ENCODE measurements around the gene UBALD1. TPM values are rescaled to one million over a fixed set of nuclear protein-coding genes. Genes with fewer than 3 reads are reported as not detected.

UBALD1 gene
- total and polyA plus RNA-seq, 9 of the 15 experiments (the other 6 are each of a cell fraction or from before 2014, with no cell fraction given): 1.3 to 38.0 (median 6.2) TPM; not detected in 2

- TF ChIP-seq, protein P1, sequence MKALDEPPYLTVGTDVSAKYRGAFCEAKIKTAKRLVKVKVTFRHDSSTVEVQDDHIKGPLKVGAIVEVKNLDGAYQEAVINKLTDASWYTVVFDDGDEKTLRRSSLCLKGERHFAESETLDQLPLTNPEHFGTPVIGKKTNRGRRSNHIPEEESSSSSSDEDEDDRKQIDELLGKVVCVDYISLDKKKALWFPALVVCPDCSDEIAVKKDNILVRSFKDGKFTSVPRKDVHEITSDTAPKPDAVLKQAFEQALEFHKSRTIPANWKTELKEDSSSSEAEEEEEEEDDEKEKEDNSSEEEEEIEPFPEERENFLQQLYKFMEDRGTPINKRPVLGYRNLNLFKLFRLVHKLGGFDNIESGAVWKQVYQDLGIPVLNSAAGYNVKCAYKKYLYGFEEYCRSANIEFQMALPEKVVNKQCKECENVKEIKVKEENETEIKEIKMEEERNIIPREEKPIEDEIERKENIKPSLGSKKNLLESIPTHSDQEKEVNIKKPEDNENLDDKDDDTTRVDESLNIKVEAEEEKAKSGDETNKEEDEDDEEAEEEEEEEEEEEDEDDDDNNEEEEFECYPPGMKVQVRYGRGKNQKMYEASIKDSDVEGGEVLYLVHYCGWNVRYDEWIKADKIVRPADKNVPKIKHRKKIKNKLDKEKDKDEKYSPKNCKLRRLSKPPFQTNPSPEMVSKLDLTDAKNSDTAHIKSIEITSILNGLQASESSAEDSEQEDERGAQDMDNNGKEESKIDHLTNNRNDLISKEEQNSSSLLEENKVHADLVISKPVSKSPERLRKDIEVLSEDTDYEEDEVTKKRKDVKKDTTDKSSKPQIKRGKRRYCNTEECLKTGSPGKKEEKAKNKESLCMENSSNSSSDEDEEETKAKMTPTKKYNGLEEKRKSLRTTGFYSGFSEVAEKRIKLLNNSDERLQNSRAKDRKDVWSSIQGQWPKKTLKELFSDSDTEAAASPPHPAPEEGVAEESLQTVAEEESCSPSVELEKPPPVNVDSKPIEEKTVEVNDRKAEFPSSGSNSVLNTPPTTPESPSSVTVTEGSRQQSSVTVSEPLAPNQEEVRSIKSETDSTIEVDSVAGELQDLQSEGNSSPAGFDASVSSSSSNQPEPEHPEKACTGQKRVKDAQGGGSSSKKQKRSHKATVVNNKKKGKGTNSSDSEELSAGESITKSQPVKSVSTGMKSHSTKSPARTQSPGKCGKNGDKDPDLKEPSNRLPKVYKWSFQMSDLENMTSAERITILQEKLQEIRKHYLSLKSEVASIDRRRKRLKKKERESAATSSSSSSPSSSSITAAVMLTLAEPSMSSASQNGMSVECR (CRISPR knock-in tag; IDR thresholded peaks at IDR 0.05): peak; percentile 69; the same call in 1 of the 2 replicates
- TF ChIP-seq KAT7 (CRISPR knock-in tag; IDR thresholded peaks at IDR 0.05; ENCODE audit: borderline replicate concordance) (peak; percentile 94; the same call in 1 of the 2 replicates), ESRRB (CRISPR knock-in tag; IDR thresholded peaks at IDR 0.05; ENCODE audit: borderline replicate concordance) (no peak), EP400 (IDR thresholded peaks at IDR 0.05) (peak; percentile 57; the same call in 1 of the 2 replicates), HCFC1 (IDR thresholded peaks at IDR 0.05; ENCODE audit: low read depth, low read length) (peak; percentile 97), ETS2 (tag; IDR thresholded peaks at IDR 0.05; ENCODE audit: borderline replicate concordance, poor library complexity, severe bottlenecking) (no peak), ZNF583 (CRISPR knock-in tag; IDR thresholded peaks at IDR 0.05) (no peak), PHF8 (IDR thresholded peaks at IDR 0.05; ENCODE audit: borderline replicate concordance, low read length) (peak; percentile 89; the same call in 1 of the 2 replicates), POLR2AphosphoS2 (IDR thresholded peaks at IDR 0.05; ENCODE audit: low read length) (no peak)
- TF ChIP-seq, protein P2, sequence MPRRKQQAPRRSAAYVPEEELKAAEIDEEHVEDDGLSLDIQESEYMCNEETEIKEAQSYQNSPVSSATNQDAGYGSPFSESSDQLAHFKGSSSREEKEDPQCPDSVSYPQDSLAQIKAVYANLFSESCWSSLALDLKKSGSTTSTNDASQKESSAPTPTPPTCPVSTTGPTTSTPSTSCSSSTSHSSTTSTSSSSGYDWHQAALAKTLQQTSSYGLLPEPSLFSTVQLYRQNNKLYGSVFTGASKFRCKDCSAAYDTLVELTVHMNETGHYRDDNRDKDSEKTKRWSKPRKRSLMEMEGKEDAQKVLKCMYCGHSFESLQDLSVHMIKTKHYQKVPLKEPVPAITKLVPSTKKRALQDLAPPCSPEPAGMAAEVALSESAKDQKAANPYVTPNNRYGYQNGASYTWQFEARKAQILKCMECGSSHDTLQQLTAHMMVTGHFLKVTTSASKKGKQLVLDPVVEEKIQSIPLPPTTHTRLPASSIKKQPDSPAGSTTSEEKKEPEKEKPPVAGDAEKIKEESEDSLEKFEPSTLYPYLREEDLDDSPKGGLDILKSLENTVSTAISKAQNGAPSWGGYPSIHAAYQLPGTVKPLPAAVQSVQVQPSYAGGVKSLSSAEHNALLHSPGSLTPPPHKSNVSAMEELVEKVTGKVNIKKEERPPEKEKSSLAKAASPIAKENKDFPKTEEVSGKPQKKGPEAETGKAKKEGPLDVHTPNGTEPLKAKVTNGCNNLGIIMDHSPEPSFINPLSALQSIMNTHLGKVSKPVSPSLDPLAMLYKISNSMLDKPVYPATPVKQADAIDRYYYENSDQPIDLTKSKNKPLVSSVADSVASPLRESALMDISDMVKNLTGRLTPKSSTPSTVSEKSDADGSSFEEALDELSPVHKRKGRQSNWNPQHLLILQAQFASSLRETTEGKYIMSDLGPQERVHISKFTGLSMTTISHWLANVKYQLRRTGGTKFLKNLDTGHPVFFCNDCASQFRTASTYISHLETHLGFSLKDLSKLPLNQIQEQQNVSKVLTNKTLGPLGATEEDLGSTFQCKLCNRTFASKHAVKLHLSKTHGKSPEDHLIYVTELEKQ (CRISPR knock-in tag; IDR thresholded peaks at IDR 0.05): no peak
- TF ChIP-seq, protein P3, sequence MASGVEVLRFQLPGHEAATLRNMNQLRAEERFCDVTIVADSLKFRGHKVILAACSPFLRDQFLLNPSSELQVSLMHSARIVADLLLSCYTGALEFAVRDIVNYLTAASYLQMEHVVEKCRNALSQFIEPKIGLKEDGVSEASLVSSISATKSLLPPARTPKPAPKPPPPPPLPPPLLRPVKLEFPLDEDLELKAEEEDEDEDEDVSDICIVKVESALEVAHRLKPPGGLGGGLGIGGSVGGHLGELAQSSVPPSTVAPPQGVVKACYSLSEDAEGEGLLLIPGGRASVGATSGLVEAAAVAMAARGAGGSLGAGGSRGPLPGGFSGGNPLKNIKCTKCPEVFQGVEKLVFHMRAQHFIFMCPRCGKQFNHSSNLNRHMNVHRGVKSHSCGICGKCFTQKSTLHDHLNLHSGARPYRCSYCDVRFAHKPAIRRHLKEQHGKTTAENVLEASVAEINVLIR (CRISPR knock-in tag; IDR thresholded peaks at IDR 0.05): no peak
- TF ChIP-seq, protein P4, sequence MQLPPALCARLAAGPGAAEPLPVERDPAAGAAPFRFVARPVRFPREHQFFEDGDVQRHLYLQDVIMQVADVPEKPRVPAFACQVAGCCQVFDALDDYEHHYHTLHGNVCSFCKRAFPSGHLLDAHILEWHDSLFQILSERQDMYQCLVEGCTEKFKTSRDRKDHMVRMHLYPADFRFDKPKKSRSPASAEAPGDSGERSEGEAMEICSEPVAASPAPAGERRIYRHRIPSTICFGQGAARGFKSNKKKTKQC (CRISPR knock-in tag; IDR thresholded peaks at IDR 0.05): peak; percentile 89
- TF ChIP-seq, protein P5, sequence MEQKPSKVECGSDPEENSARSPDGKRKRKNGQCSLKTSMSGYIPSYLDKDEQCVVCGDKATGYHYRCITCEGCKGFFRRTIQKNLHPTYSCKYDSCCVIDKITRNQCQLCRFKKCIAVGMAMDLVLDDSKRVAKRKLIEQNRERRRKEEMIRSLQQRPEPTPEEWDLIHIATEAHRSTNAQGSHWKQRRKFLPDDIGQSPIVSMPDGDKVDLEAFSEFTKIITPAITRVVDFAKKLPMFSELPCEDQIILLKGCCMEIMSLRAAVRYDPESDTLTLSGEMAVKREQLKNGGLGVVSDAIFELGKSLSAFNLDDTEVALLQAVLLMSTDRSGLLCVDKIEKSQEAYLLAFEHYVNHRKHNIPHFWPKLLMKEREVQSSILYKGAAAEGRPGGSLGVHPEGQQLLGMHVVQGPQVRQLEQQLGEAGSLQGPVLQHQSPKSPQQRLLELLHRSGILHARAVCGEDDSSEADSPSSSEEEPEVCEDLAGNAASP (IDR thresholded peaks at IDR 0.05): no peak
- TF ChIP-seq, protein P6, sequence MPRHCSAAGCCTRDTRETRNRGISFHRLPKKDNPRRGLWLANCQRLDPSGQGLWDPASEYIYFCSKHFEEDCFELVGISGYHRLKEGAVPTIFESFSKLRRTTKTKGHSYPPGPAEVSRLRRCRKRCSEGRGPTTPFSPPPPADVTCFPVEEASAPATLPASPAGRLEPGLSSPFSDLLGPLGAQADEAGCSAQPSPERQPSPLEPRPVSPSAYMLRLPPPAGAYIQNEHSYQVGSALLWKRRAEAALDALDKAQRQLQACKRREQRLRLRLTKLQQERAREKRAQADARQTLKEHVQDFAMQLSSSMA (CRISPR knock-in tag; IDR thresholded peaks at IDR 0.05): no peak
Observed at GRCh38 chr16:4614571-4615383, at the start of gene UBALD1 (continued).
